DND-41 (cell line): ENCODE measurements around the gene CRK.

Experiments used
- ATAC-seq: fragments of 200-7000 bp; cut with Tn5 transposase; 3 replicates; pipeline ENCODE4 v1.9.1; 2021; ENCODE audit warnings: low read depth; ENCODE audit not compliant: insufficient read depth
- DNase-seq: peaks from one replicate; pipeline ENCODE4 v3.0.0-alpha.2; 2020
- H2AFZ ChIP-seq: 2 replicates; pipeline ENCODE4 v1.6.0; 2012; ENCODE audit warnings: low read depth, low read length
- H3K27ac ChIP-seq: 2 replicates; pipeline ENCODE4 v1.5.1; 2012; ENCODE audit warnings: low read length, inconsistent platforms
- H3K27me3 ChIP-seq: fragments of 200-600 bp; sonication (generic); 2 replicates; pipeline ENCODE4 v1.6.0; 2012; ENCODE audit warnings: low read length, mild to moderate bottlenecking, inconsistent platforms; ENCODE audit not compliant: insufficient read depth, poor library complexity
- H3K36me3 ChIP-seq: 2 replicates; pipeline ENCODE4 v1.5.1; 2012; ENCODE audit warnings: low read length, inconsistent platforms; ENCODE audit not compliant: insufficient read depth
- H3K4me1 ChIP-seq: 2 replicates; pipeline ENCODE4 v1.5.1; 2012; ENCODE audit warnings: mild to moderate bottlenecking, low read length; ENCODE audit not compliant: insufficient read depth
- H3K4me2 ChIP-seq: 2 replicates; pipeline ENCODE4 v1.6.0; 2012; ENCODE audit warnings: mild to moderate bottlenecking, moderate library complexity, low read length, inconsistent platforms; ENCODE audit not compliant: insufficient read depth
- H3K4me3 ChIP-seq, 2 experiments: fragments of 200-600 bp in 1 of 2; shearing (Covaris generic) in 1 of 2; 2 replicates each; pipeline ENCODE4 v1.5.1; 2012 to 2016; ENCODE audit warnings: inconsistent platforms in 2 of 2, low read length in 2 of 2, mild to moderate bottlenecking in 2 of 2, low read depth in 1 of 2, moderate library complexity in 1 of 2
- H3K79me2 ChIP-seq: 2 replicates; pipeline ENCODE4 v1.6.0; 2012; ENCODE audit warnings: low read length, inconsistent platforms; ENCODE audit not compliant: insufficient read depth
- H3K9ac ChIP-seq: 2 replicates; pipeline ENCODE4 v1.6.0; 2012; ENCODE audit warnings: low read depth, mild to moderate bottlenecking, inconsistent platforms, low read length, moderate library complexity
- H3K9me3 ChIP-seq: 2 replicates; pipeline ENCODE4 v1.5.1; 2012; ENCODE audit warnings: low read length, moderate library complexity, mild to moderate bottlenecking, inconsistent platforms; ENCODE audit not compliant: insufficient read depth, severe bottlenecking
- H4K20me1 ChIP-seq: 2 replicates; pipeline ENCODE4 v1.6.0; 2012; ENCODE audit warnings: low read length; ENCODE audit not compliant: insufficient read depth
- EZH2 ChIP-seq: IDR thresholded peaks from 3 replicates; pipeline ENCODE4 v1.6.1; 2012; ENCODE audit warnings: borderline replicate concordance, low read depth, mild to moderate bottlenecking, moderate library complexity, low read length, inconsistent platforms; ENCODE audit not compliant: severe bottlenecking
- TF ChIP-seq, protein P1 (sequence below): IDR thresholded peaks from 2 replicates; pipeline ENCODE4 v1.5.1; 2012; ENCODE audit warnings: borderline replicate concordance, low read length, moderate library complexity, mild to moderate bottlenecking; ENCODE audit not compliant: poor library complexity, severe bottlenecking; ENCODE audit errors: extremely low read depth

CRK gene

DNA sequence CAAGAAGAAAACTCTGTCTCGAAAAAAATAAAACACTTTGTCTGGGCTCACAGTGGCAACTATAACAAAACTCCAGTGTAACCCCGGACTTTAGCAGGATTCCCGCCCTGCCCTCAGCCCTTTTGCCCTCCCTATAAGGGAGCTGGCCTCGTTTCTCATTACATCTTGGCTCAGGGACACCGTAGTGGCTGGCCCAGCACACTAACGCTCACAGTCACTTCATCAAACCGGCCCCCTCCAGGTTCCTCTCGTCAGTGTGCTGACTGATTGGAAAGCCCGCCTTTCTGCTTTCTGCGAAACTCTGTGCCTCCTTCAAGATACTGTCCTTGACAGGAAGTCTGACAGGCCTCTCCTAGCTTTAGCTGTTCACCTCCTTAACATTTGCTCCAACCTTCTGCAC lies 47.7 kb upstream of the CRK start:
- TF ChIP-seq, protein P1, sequence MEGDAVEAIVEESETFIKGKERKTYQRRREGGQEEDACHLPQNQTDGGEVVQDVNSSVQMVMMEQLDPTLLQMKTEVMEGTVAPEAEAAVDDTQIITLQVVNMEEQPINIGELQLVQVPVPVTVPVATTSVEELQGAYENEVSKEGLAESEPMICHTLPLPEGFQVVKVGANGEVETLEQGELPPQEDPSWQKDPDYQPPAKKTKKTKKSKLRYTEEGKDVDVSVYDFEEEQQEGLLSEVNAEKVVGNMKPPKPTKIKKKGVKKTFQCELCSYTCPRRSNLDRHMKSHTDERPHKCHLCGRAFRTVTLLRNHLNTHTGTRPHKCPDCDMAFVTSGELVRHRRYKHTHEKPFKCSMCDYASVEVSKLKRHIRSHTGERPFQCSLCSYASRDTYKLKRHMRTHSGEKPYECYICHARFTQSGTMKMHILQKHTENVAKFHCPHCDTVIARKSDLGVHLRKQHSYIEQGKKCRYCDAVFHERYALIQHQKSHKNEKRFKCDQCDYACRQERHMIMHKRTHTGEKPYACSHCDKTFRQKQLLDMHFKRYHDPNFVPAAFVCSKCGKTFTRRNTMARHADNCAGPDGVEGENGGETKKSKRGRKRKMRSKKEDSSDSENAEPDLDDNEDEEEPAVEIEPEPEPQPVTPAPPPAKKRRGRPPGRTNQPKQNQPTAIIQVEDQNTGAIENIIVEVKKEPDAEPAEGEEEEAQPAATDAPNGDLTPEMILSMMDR, result no peak
- no peak for TF ChIP-seq EZH2
- ATAC-seq (no peak), DNase-seq (no peak)
- Histone ChIP-seq H3K79me2 (no peaks in the 10 kb centered on the region), H2AFZ (no peak overlapping the region), H3K27me3 (no peaks in the 10 kb centered on the region), H3K4me2 (no peak overlapping the region), H4K20me1 (no peaks in the 10 kb centered on the region), H3K4me3 (no peak overlapping the region), H3K27ac (no peak overlapping the region), H3K36me3 (peaks cover 30% of the 10 kb centered on the region), H3K9me3 (no peaks in the 10 kb centered on the region), H3K9ac (no peak overlapping the region), H3K4me1 (no peaks in the 10 kb centered on the region)

DNA sequence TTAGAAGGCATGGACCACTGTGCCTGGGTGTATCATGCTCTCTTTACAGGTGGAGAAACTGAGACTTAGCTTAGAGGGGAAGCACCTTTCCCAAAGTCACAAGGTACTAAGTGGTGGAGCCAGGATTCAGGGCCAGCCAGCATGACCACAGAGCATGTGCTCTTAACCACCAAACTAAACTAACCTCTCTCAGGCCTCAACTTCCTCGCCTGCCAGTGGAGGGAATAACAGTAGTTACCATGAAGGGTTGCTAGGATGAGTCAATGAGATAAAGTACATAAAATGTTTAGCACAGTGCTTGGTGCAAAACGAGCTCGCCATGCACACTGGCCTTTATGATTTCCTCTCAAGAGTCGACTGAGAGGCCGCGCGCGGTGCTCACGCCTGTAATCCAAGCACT lies 42.8 kb upstream of the CRK start:
- Histone ChIP-seq H3K9me3 (no peaks in the 10 kb centered on the region), H3K36me3 (peaks cover 36% of the 10 kb centered on the region), H3K79me2 (no peaks in the 10 kb centered on the region), H3K4me1 (no peaks in the 10 kb centered on the region), H4K20me1 (no peaks in the 10 kb centered on the region), H3K27ac (no peak overlapping the region), H3K9ac (no peak overlapping the region), H3K4me3 (no peak overlapping the region), H2AFZ (no peak overlapping the region), H3K27me3 (no peaks in the 10 kb centered on the region), H3K4me2 (no peak overlapping the region)
- TF ChIP-seq, protein P1, result no peak
- TF ChIP-seq EZH2, result no peak
- no peak for ATAC-seq
- no peak for DNase-seq

DNA sequence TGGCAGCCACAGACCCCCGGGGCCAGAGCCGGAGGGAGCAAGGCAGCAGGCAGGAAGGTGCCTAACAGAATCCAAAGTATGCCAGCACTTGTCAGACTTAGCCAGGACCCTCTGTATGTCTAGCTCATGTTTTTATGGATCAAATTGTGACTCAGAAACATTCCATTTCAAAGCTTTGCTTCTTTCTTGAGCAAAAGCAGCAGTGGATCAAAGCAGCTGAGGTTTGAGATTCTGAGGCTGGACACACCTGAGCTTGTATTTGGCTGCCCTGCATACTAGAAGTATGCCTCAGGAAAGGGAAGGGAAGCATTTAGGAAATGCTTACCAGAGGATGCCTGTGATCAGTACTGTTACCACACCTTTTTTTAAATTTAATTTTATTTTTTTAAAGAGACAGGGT lies 42.2 kb upstream of the CRK start:
- Histone ChIP-seq H3K4me3 (no peak overlapping the region), H3K4me1 (no peaks in the 10 kb centered on the region), H4K20me1 (peaks cover 3% of the 10 kb centered on the region), H3K4me2 (no peak overlapping the region), H3K36me3 (peaks cover 36% of the 10 kb centered on the region), H3K27me3 (no peaks in the 10 kb centered on the region), H2AFZ (no peak overlapping the region), H3K9me3 (no peaks in the 10 kb centered on the region), H3K79me2 (no peaks in the 10 kb centered on the region), H3K9ac (no peak overlapping the region), H3K27ac (no peak overlapping the region)
- TF ChIP-seq, protein P1, result no peak
- TF ChIP-seq EZH2, result no peak
- ATAC-seq (no peak), DNase-seq (no peak)

DNA sequence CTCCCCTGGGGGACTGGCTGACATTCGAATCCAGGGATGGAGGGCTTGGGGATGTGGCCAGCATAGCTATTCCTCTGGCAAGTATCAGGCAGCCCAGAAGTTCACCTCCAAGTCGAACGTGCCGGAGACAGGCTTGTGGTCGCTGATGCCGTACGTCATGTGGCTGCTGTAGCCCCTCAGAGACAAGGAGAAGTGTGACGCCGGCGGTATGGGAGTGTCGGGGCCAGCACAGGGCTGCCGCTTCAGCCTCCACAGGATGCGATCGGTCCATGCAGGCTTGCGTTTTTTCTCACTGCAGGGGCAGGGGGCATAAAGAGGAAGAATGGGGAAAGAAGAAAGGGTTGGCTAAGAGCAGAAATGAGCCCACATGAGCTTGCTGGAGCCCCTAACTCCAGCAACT lies 41.8 kb upstream of the CRK start:
- H2AFZ ChIP-seq, result no peak overlapping the region
- no peak overlapping the region for H3K27ac ChIP-seq
- H3K9ac ChIP-seq, result no peak overlapping the region
- DNase-seq (no peak), ATAC-seq (no peak)
- no peaks in the 10 kb centered on the region for H3K27me3 ChIP-seq
- peaks cover 36% of the 10 kb centered on the region for H3K36me3 ChIP-seq
- peaks cover 3% of the 10 kb centered on the region for H4K20me1 ChIP-seq
- no peaks in the 10 kb centered on the region for H3K79me2 ChIP-seq
- TF ChIP-seq, protein P1, result no peak
- no peak for TF ChIP-seq EZH2
- no peak overlapping the region for H3K4me2 ChIP-seq
- no peaks in the 10 kb centered on the region for H3K4me1 ChIP-seq
- H3K4me3 ChIP-seq, result no peak overlapping the region
- H3K9me3 ChIP-seq, result no peaks in the 10 kb centered on the region
